Stimulated activated naive B cell treated with anti-CD40 and anti-IgM and Interleukin-4, amounts not matched to agents 10 μg/mL and 1 μg/mL and 100 μg/mL, for 72 hours (primary cell): ENCODE results near the gene CD28.

Experiments
- ATAC-seq, 2 donors: fragments of 150-1000 bp; cut with Tn5 transposase; replicated peaks; 2 replicates each; pipeline ENCODE4 v1.10.0; 2021; ENCODE audit warnings: moderate library complexity in 1 of 2
- DNase-seq: peaks from one replicate; pipeline ENCODE4 v3.0.0; 2021
- H3K27ac Mint-ChIP-seq: one replicate; pipeline ENCODE4 v1.8.0; 2022; ENCODE audit warnings: mild to moderate bottlenecking, mixed read lengths
- H3K27me3 Mint-ChIP-seq, 2 donors: one replicate each; pipeline ENCODE4 v1.8.0; 2022; ENCODE audit warnings: mixed read lengths in 2 of 2
- H3K36me3 Mint-ChIP-seq, 2 donors: one replicate each; pipeline ENCODE4 v1.8.0; 2022; ENCODE audit warnings: mixed read lengths in 2 of 2, mild to moderate bottlenecking in 1 of 2
- H3K4me1 Mint-ChIP-seq, 2 donors: one replicate each; pipeline ENCODE4 v1.8.0; 2022; ENCODE audit warnings: mixed read lengths in 2 of 2, mild to moderate bottlenecking in 1 of 2
- H3K4me3 Mint-ChIP-seq, 2 donors: one replicate each; pipeline ENCODE4 v1.8.0; 2022; ENCODE audit warnings: mild to moderate bottlenecking in 2 of 2, mixed read lengths in 2 of 2, moderate library complexity in 1 of 2
- H3K9me3 Mint-ChIP-seq, 2 donors: one replicate each; pipeline ENCODE4 v1.8.0; 2022; ENCODE audit warnings: mixed read lengths in 2 of 2, mild to moderate bottlenecking in 1 of 2

Gene CD28

GRCh38 chr2:203706403-203706802 lies at the start of gene CD28:
Gene CD28 (plus strand): TSS chr2:203706639. CDS start chr2:203706697, 58 bp downstream.
- peaks cover 0 to 5% of the 10 kb centered on the region in 2 donors for H3K36me3 Mint-ChIP-seq
- H3K27ac Mint-ChIP-seq, result peak within 1 kb of the TSS; percentile 90
- H3K4me3 Mint-ChIP-seq, result peak within 1 kb of the TSS; percentile 50 to 56
- ATAC-seq (peak; percentile 99 to 100), DNase-seq (peak; percentile 75)
- H3K9me3 Mint-ChIP-seq, result peaks cover 6 to 14% of the 10 kb centered on the region in 2 donors
- peaks cover 29 to 31% of the 10 kb centered on the region in 2 donors for H3K27me3 Mint-ChIP-seq
- peaks cover 17 to 29% of the 10 kb centered on the region in 2 donors for H3K4me1 Mint-ChIP-seq

- DNase-seq (no peak), ATAC-seq (peak; percentile 88 to 92)
- peaks cover 0 to 2% of the 10 kb centered on the region in 2 donors for H3K9me3 Mint-ChIP-seq
- no peaks in the 10 kb centered on the region for H3K36me3 Mint-ChIP-seq
- peaks cover 26 to 33% of the 10 kb centered on the region in 2 donors for H3K27me3 Mint-ChIP-seq
- H3K4me3 Mint-ChIP-seq, result no peak overlapping the region
- H3K4me1 Mint-ChIP-seq, result peaks cover 17 to 42% of the 10 kb centered on the region in 2 donors
- no peak overlapping the region for H3K27ac Mint-ChIP-seq
Observed at GRCh38 chr2:203659331-203660049, 46.9 kb upstream of the CD28 start.

DNA sequence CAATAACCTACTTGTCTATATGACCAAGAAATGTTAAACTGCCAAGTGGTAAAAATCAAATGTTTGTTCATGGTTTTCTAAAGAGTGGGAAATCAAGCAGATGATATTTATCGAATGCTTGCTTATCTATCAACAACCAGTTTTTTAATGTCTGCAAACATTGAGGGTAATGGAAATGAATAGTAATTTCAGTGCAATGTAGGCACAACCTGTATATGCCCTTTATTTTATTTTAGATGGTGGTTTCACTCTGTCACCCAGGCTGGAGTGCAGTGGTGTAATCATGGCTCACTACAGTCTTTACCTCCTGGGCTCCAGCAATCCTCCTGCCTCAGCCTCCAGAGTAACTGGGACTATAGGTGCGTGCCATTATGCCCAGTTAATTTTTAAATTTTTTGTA lies 46.0 kb upstream of the CD28 start:
- H3K27ac Mint-ChIP-seq, result no peak overlapping the region
- ATAC-seq (peak in 1 of 2 donors; percentile 28), DNase-seq (no peak)
- no peak overlapping the region for H3K4me3 Mint-ChIP-seq
- H3K27me3 Mint-ChIP-seq, result peaks cover 17 to 28% of the 10 kb centered on the region in 2 donors
- peaks cover 10 to 32% of the 10 kb centered on the region in 2 donors for H3K4me1 Mint-ChIP-seq
- peaks cover 0 to 2% of the 10 kb centered on the region in 2 donors for H3K9me3 Mint-ChIP-seq
- H3K36me3 Mint-ChIP-seq, result no peaks in the 10 kb centered on the region

- peaks cover 0 to 2% of the 10 kb centered on the region in 2 donors for H3K9me3 Mint-ChIP-seq
- H3K27me3 Mint-ChIP-seq, result peaks cover 24 to 32% of the 10 kb centered on the region in 2 donors
- ATAC-seq (no peak), DNase-seq (no peak)
- no peaks in the 10 kb centered on the region for H3K36me3 Mint-ChIP-seq
- H3K27ac Mint-ChIP-seq, result no peak overlapping the region
- no peak overlapping the region for H3K4me3 Mint-ChIP-seq
- peaks cover 10 to 26% of the 10 kb centered on the region in 2 donors for H3K4me1 Mint-ChIP-seq
Observed at GRCh38 chr2:203661279-203661908, 45.0 kb upstream of the CD28 start.

DNA sequence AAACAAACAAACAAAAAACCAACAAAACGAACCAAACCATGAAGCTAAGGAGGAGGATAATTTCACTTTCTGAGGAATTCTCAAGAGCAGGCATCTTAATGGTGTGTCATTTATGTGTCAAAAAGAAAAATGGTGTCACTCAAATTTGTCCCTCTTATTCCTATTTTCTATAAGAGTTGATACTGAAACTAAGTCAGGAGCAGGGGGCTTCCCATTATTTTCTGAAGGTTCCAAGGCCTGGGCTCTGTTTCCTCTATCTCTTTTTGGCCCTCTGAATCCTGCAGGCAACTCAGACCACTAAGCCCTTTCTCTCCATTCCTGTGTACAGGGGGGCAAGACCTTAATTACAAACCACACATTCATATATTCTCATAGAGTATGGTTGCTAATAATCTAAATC lies 44.0 kb upstream of the CD28 start:
- DNase-seq, result no peak
- H3K4me3 Mint-ChIP-seq, result no peak overlapping the region
- ATAC-seq, result no peak
- peaks cover 22 to 32% of the 10 kb centered on the region in 2 donors for H3K27me3 Mint-ChIP-seq
- H3K27ac Mint-ChIP-seq, result no peak overlapping the region
- no peaks in the 10 kb centered on the region for H3K36me3 Mint-ChIP-seq
- H3K9me3 Mint-ChIP-seq, result peaks cover 0 to 2% of the 10 kb centered on the region in 2 donors
- peaks cover 6 to 18% of the 10 kb centered on the region in 2 donors for H3K4me1 Mint-ChIP-seq

- H3K36me3 Mint-ChIP-seq, result no peaks in the 10 kb centered on the region
Observed at GRCh38 chr2:203662951-203663350, 43.5 kb upstream of the CD28 start.

GRCh38 chr2:203664029-203664755 lies 42.2 kb upstream of the CD28 start:
- H3K36me3 Mint-ChIP-seq, result no peaks in the 10 kb centered on the region
- peaks cover 0 to 2% of the 10 kb centered on the region in 2 donors for H3K9me3 Mint-ChIP-seq
- peaks cover 4 to 12% of the 10 kb centered on the region in 2 donors for H3K4me1 Mint-ChIP-seq
- DNase-seq (no peak), ATAC-seq (no peak)
- H3K27me3 Mint-ChIP-seq, result peaks cover 19 to 30% of the 10 kb centered on the region in 2 donors
- no peak overlapping the region for H3K27ac Mint-ChIP-seq
- H3K4me3 Mint-ChIP-seq, result no peak overlapping the region

More at GRCh38 chr2:203662951-203663350, 43.5 kb upstream of the CD28 start:
- Mint-ChIP-seq H3K27ac (no peak overlapping the region), H3K27me3 (peaks cover 24 to 34% of the 10 kb centered on the region in 2 donors), H3K9me3 (peaks cover 0 to 2% of the 10 kb centered on the region in 2 donors), H3K4me1 (peaks cover 6 to 18% of the 10 kb centered on the region in 2 donors), H3K4me3 (no peak overlapping the region)
- no peak for DNase-seq
- no peak for ATAC-seq

DNA sequence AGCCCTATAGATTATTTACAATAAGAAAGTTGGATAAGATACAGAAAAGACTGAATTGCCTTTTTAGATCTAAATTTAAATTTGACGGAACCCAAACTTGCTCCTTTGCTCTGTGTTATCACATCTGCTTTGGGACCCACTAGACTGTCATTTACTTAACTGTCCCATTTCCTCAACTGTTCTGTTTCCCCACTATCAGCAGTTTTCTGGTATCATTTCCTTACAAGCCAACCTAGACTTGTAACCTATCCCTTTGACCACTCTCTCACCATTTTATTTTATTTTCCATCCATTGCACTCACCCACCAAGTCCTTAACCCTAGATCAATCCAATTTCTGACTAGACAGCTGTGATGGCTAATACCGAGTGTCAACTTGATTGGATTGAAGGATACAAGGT lies 38.6 kb upstream of the CD28 start:
- H3K36me3 Mint-ChIP-seq, result no peaks in the 10 kb centered on the region
- no peak overlapping the region for H3K4me3 Mint-ChIP-seq
- DNase-seq (no peak), ATAC-seq (no peak)
- H3K9me3 Mint-ChIP-seq, result peaks cover 0 to 3% of the 10 kb centered on the region in 2 donors
- peaks cover 0 to 2% of the 10 kb centered on the region in 2 donors for H3K4me1 Mint-ChIP-seq
- H3K27me3 Mint-ChIP-seq, result peaks cover 32 to 38% of the 10 kb centered on the region in 2 donors
- no peak overlapping the region for H3K27ac Mint-ChIP-seq

DNA sequence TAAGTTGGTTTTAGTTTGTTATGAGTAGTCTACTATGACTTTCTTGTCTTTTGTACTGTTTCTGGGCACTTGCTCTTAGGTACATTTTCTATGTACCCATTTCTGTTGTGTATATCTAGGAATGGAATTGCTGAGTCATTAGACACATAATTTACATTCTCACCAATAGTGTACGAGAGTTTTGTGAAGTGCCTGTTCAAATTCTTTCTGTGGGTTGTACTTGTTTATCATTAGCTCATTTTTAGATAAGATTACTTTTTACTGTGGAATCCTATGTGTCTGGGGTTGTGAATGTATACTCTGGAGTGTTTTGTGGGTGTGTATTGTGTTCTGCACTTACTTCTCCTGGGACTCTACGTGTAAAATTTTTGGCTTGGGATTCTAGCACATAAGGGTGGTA lies 36.6 kb upstream of the CD28 start:
- peaks cover 8 to 17% of the 10 kb centered on the region in 2 donors for H3K4me1 Mint-ChIP-seq
- peaks cover 5 to 6% of the 10 kb centered on the region in 2 donors for H3K9me3 Mint-ChIP-seq
- no peak for DNase-seq
- H3K36me3 Mint-ChIP-seq, result peaks cover 5% of the 10 kb centered on the region in 2 donors
- no peak overlapping the region for H3K27ac Mint-ChIP-seq
- no peak for ATAC-seq
- H3K27me3 Mint-ChIP-seq, result peaks cover 40 to 42% of the 10 kb centered on the region in 2 donors
- H3K4me3 Mint-ChIP-seq, result no peak overlapping the region

GRCh38 chr2:203670939-203671338 lies 35.5 kb upstream of the CD28 start:
- peaks cover 39 to 45% of the 10 kb centered on the region in 2 donors for H3K27me3 Mint-ChIP-seq
- DNase-seq (no peak), ATAC-seq (no peak)
- H3K27ac Mint-ChIP-seq, result no peak overlapping the region
- no peak overlapping the region for H3K4me3 Mint-ChIP-seq
- peaks cover 5% of the 10 kb centered on the region in 2 donors for H3K36me3 Mint-ChIP-seq
- H3K4me1 Mint-ChIP-seq, result peaks cover 12 to 22% of the 10 kb centered on the region in 2 donors
- H3K9me3 Mint-ChIP-seq, result peaks cover 5 to 6% of the 10 kb centered on the region in 2 donors

- Mint-ChIP-seq H3K27ac (no peak overlapping the region), H3K36me3 (peaks cover 5 to 6% of the 10 kb centered on the region in 2 donors), H3K4me3 (no peak overlapping the region), H3K27me3 (peaks cover 47% of the 10 kb centered on the region in 2 donors), H3K9me3 (peaks cover 5 to 6% of the 10 kb centered on the region in 2 donors), H3K4me1 (peaks cover 12 to 22% of the 10 kb centered on the region in 2 donors)
- ATAC-seq (no peak), DNase-seq (no peak)
Observed at GRCh38 chr2:203671876-203672275, 34.6 kb upstream of the CD28 start.

DNA sequence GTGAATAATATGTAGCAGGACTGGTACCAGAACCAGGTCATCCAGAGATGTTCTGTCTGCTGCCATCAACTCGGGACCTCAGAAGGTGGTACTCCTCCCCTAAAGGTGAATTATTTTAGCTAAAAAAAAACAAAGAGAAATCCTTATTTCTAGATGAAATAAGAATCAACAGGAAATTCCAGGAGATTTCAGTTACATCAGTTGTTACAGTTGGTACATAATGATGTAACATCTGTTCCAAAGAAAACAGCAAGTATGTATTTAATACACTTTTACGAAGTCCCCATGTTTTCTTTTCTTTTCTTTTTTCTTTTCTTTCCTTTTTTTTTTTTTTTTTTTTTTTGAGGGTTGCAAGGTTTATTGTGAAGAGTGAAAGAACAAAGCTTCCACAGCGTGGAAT lies 33.6 kb upstream of the CD28 start:
- peaks cover 45 to 51% of the 10 kb centered on the region in 2 donors for H3K27me3 Mint-ChIP-seq
- no peak for DNase-seq
- no peak for ATAC-seq

GRCh38 chr2:203673933-203674332 lies 32.5 kb upstream of the CD28 start:
- Mint-ChIP-seq H3K27me3 (peaks cover 46 to 55% of the 10 kb centered on the region in 2 donors), H3K36me3 (peaks cover 5 to 6% of the 10 kb centered on the region in 2 donors), H3K4me3 (peak overlapping the region in 1 of 2 donors; percentile 46), H3K9me3 (peaks cover 5 to 6% of the 10 kb centered on the region in 2 donors), H3K27ac (peak overlapping the region; percentile 77), H3K4me1 (peaks cover 12 to 22% of the 10 kb centered on the region in 2 donors)
- DNase-seq (peak; percentile 69), ATAC-seq (peak; percentile 99 to 100)

More for the DNA sequence above, 33.6 kb upstream of the CD28 start:
- Mint-ChIP-seq H3K36me3 (peaks cover 5 to 6% of the 10 kb centered on the region in 2 donors), H3K4me3 (no peak overlapping the region), H3K9me3 (peaks cover 5 to 6% of the 10 kb centered on the region in 2 donors), H3K27ac (no peak overlapping the region), H3K4me1 (peaks cover 12 to 22% of the 10 kb centered on the region in 2 donors)

GRCh38 chr2:203675086-203675485 lies 31.4 kb upstream of the CD28 start:
- peaks cover 51 to 55% of the 10 kb centered on the region in 2 donors for H3K27me3 Mint-ChIP-seq
- peaks cover 10 to 22% of the 10 kb centered on the region in 2 donors for H3K4me1 Mint-ChIP-seq
- H3K9me3 Mint-ChIP-seq, result peaks cover 5 to 6% of the 10 kb centered on the region in 2 donors
- no peak for DNase-seq
- H3K4me3 Mint-ChIP-seq, result no peak overlapping the region
- no peak for ATAC-seq
- peaks cover 5 to 6% of the 10 kb centered on the region in 2 donors for H3K36me3 Mint-ChIP-seq
- H3K27ac Mint-ChIP-seq, result no peak overlapping the region
